GM12878 (cell line): ENCODE data around the gene PLEKHA5. TPM values are rescaled to one million over a fixed set of nuclear protein-coding genes. Genes with fewer than 3 reads are reported as not detected.

Source experiments
- ATAC-seq: fragments of 200-7000 bp; cut with Tn5 transposase; 3 replicates; pipeline ENCODE4 v1.9.1; 2020; ENCODE audit warnings: mild to moderate bottlenecking, moderate library complexity
- BruUV-seq: library from RNA; stranded (reverse); fragments of 400-500 nt; replicated peaks from 2 replicates; lab custom pipeline; 2021; lab: Mats Ljungman, UMichigan
- CTCF ChIA-PET: fragments of 300-600 bp; sonication (Branson Sonifier 250); formaldehyde crosslinking; extraction: SDS; loops from one replicate; lab custom pipeline; 2021; ENCODE audit warnings: inconsistent platforms; lab: Yijun Ruan, JAX
- POLR2A ChIA-PET: fragments of 350-600 bp; formaldehyde crosslinking; extraction: SDS; loops from one replicate; lab custom pipeline; 2021; ENCODE audit warnings: inconsistent platforms; lab: Charles Lee
- RAD21 ChIA-PET: fragments of 300-600 bp; sonication (Branson Sonifier 250); formaldehyde crosslinking; loops from one replicate; lab custom pipeline; 2023; ENCODE audit warnings: antibody characterized with exemption; ENCODE audit not compliant: unreplicated experiment; lab: Charles Lee
- SMC1A ChIA-PET: fragments of 300-600 bp; sonication (Branson Sonifier 250); formaldehyde crosslinking; loops from one replicate; lab custom pipeline; 2023; ENCODE audit not compliant: unreplicated experiment, uncharacterized antibody; lab: Charles Lee
- DNase-seq: peaks from one replicate; pipeline ENCODE4 v3.0.0-alpha.2; 2011; ENCODE audit warnings: low read depth, low spot score
- FAIRE-seq: peaks from 3 replicates; lab custom pipeline; 2011; peaks lifted over from hg19 to GRCh38; lab: Jason Lieb, UNC
- H2AFZ ChIP-seq: 2 replicates; pipeline ENCODE4 v1.6.0; 2011; ENCODE audit warnings: low read depth, low read length, control low read depth; ENCODE audit not compliant: control insufficient read depth
- H3K27ac ChIP-seq: 2 replicates; pipeline ENCODE4 v1.5.1; 2011; ENCODE audit warnings: control low read depth; ENCODE audit not compliant: control insufficient read depth, insufficient read depth
- H3K27me3 ChIP-seq, 2 experiments: replicated peaks in 1 of 2; 2 replicates each; pipeline versions ENCODE4 v1.6.0 to v1.6.1; 2011; ENCODE audit warnings: low read length in 1 of 2; ENCODE audit not compliant: control insufficient read depth in 2 of 2, insufficient read depth in 2 of 2
- H3K36me3 ChIP-seq, 2 experiments: 2 replicates each; pipeline ENCODE4 v1.5.1; 2011; ENCODE audit warnings: low read length in 1 of 2; ENCODE audit not compliant: control insufficient read depth in 2 of 2, insufficient read depth in 2 of 2
- H3K4me1 ChIP-seq: 2 replicates; pipeline ENCODE4 v1.6.1; 2011; ENCODE audit warnings: mild to moderate bottlenecking, low read length, moderate library complexity, mixed read lengths; ENCODE audit not compliant: control insufficient read depth, insufficient read depth
- H3K4me2 ChIP-seq: 2 replicates; pipeline ENCODE4 v1.6.0; 2011; ENCODE audit warnings: control low read depth; ENCODE audit not compliant: control insufficient read depth, insufficient read depth
- H3K4me3 ChIP-seq: fragments of 200-600 bp; sonication (generic); 2 replicates; pipeline ENCODE4 v1.5.1; 2016
- H3K79me2 ChIP-seq: 2 replicates; pipeline ENCODE4 v1.6.0; 2011; ENCODE audit warnings: low read length; ENCODE audit not compliant: control insufficient read depth, insufficient read depth
- H3K9ac ChIP-seq: 2 replicates; pipeline ENCODE4 v1.8.0; 2011; ENCODE audit warnings: low read length, control low read depth, mixed read lengths; ENCODE audit not compliant: control insufficient read depth, insufficient read depth
- H3K9me3 ChIP-seq: replicated peaks from 3 replicates; pipeline ENCODE4 v1.5.1; 2011; ENCODE audit warnings: mild to moderate bottlenecking, low read length; ENCODE audit not compliant: control insufficient read depth, insufficient read depth
- H4K20me1 ChIP-seq: 2 replicates; pipeline ENCODE4 v1.6.0; 2011; ENCODE audit not compliant: control insufficient read depth, insufficient read depth
- BRCA1 ChIP-seq: IDR thresholded peaks from 2 replicates; pipeline ENCODE4 v1.6.1; 2011; ENCODE audit warnings: low read depth, low read length, improper control_type of control experiment
- CBX5 ChIP-seq: sonication (generic); IDR thresholded peaks from 2 replicates; pipeline ENCODE4 v1.6.1; 2016; ENCODE audit warnings: low read depth, moderate library complexity, mild to moderate bottlenecking, inconsistent platforms
- FOXK2 ChIP-seq: fragments of 450-650 bp; IDR thresholded peaks from 2 replicates; pipeline ENCODE4 v1.6.1; 2017; ENCODE audit warnings: mild to moderate bottlenecking, moderate library complexity
- GABPA ChIP-seq: IDR thresholded peaks from 2 replicates; pipeline ENCODE4 v1.6.1; 2014; ENCODE audit warnings: antibody characterized with exemption, low read depth, mild to moderate bottlenecking, inconsistent platforms
- IRF4 ChIP-seq: IDR thresholded peaks from 2 replicates; pipeline ENCODE4 v1.6.1; 2011; ENCODE audit warnings: low read depth, low read length
- KDM1A ChIP-seq: fragments of 200-600 bp; sonication (generic); IDR thresholded peaks from 2 replicates; pipeline ENCODE4 v1.6.1; 2016; ENCODE audit warnings: borderline replicate concordance
- MYB ChIP-seq: fragments of 150-350 bp; IDR thresholded peaks from 2 replicates; pipeline ENCODE4 v1.6.1; 2014; ENCODE audit warnings: mild to moderate bottlenecking, low read depth, low read length, borderline replicate concordance
- RELA ChIP-seq: fragments of 450-650 bp; IDR thresholded peaks from 2 replicates; pipeline ENCODE4 v1.8.0; 2014; ENCODE audit warnings: borderline replicate concordance; ENCODE audit not compliant: partially characterized antibody
- RFX5 ChIP-seq: IDR thresholded peaks from 2 replicates; pipeline ENCODE4 v1.6.1; 2011; ENCODE audit warnings: low read depth, low read length, improper control_type of control experiment
- RUNX3 ChIP-seq: IDR thresholded peaks from 2 replicates; pipeline ENCODE4 v1.6.1; 2012; ENCODE audit warnings: low read length, inconsistent platforms
- SUPT20H ChIP-seq: IDR thresholded peaks from 2 replicates; pipeline ENCODE4 v1.6.1; 2011; ENCODE audit warnings: low read depth, mild to moderate bottlenecking, low read length, moderate library complexity, borderline replicate concordance; ENCODE audit not compliant: control insufficient read depth
- WGBS: methylation state at CpG from one replicate; pipeline ENCODE4 v1.1.6; 2016; ENCODE audit warnings: low lambda C conversion rate; ENCODE audit not compliant: insufficient replicate concordance, insufficient coverage; ENCODE audit errors: missing lambda C conversion rate; 5-methylcytosine and 5-hydroxymethylcytosine counted together
- in situ Hi-C: fragments of 300-500 bp; cut with MboI; formaldehyde crosslinking; loops from 9 replicates; pipeline ENCODE4 v1.14.3; 2018; ENCODE audit warnings: mixed read lengths
- intact Hi-C: fragments of 100-400 bp; cut with micrococcal nuclease; formaldehyde crosslinking; loops from one replicate; pipeline ENCODE4 v1.14.2; 2022; ENCODE audit not compliant: unreplicated experiment
- polyA plus RNA-seq, 11 experiments: library from polyadenylated mRNA; depleted of rRNA in 4 of 11; unstranded in 6 of 11; stranded (reverse) in 5 of 11; fragments of >200 nt; fragmentation: Nextera tagmentation in 4 of 11; fragmentation: Illumina TruSeq in 1 of 11; extraction: Ambion mirVana in 4 of 11; extraction: Trizol in 1 of 11; gene quantifications; 1 replicate in 1 of 11; 2 replicates in 10 of 11; pipeline versions ENCODE4 v1.2.1 to v1.2.3, GENCODE V29; 2011 to 2016; ENCODE audit warnings: inconsistent platforms in 2 of 11, missing spikeins in 2 of 11, low read depth in 1 of 11
- total RNA-seq, 4 experiments: library from RNA; depleted of rRNA in 3 of 4; stranded (reverse); fragments of >200 nt in 3 of 4; fragmentation: Illumina TruSeq in 1 of 4; extraction: Trizol in 1 of 4; gene quantifications; 2 replicates each; pipeline versions ENCODE4 v1.2.1 to v1.2.3, GENCODE V29; 2013 to 2021
- TF ChIP-seq, protein P1 (sequence below): IDR thresholded peaks from 2 replicates; pipeline ENCODE4 v1.6.1; 2012; ENCODE audit warnings: low read length, inconsistent platforms
- TF ChIP-seq, protein P2 (sequence below): IDR thresholded peaks from 2 replicates; pipeline ENCODE4 v1.6.1; 2011; ENCODE audit warnings: borderline replicate concordance, low read depth, mild to moderate bottlenecking, moderate library complexity, mixed read lengths, low read length; ENCODE audit not compliant: insufficient read depth; ENCODE audit errors: extremely low read length
- TF ChIP-seq, protein P3 (sequence below): fragments of 450-650 bp; IDR thresholded peaks from 2 replicates; pipeline ENCODE4 v1.6.1; 2017; ENCODE audit warnings: borderline replicate concordance

Gene PLEKHA5
- total and polyA plus RNA-seq, 10 of the 15 experiments (the other 5 are each of a cell fraction or from before 2014, with no cell fraction given) = 0.09 to 0.33 (median 0.18) TPM; not detected in 3

DNA sequence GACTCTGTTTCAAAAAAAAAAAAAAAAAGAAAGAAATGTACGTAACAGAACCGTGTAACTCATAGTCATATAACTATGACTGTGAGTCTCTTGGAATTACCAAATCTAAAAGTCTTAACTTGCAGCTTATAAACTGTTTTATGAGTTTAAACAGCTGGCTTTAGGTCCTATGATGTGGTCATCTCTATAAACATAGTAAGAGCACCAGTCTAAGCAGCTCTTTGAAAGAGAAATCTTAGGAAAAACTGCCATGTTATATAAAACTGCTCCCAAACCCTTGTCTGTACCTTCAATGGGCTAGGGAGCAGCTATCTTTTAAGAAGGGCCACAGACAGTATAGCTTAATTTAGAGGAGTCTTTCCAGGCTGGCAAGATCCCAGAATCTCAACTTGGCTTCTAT is 194.3 kb downstream of the PLEKHA5 start:
- TF ChIP-seq GABPA = no peak
- CTCF ChIA-PET = interaction anchor here (0.9 kb wide), 1 partner anchor 10 kb away, joined by 3 read pairs; no protein-coding TSS in a partner anchor
- Histone ChIP-seq H2AFZ (no peak overlapping the region), H3K4me1 (no peaks in the 10 kb centered on the region), H3K4me3 (no peak overlapping the region), H3K27ac (no peak overlapping the region), H4K20me1 (no peaks in the 10 kb centered on the region), H3K27me3 (no peaks in the 10 kb centered on the region), H3K36me3 (no peaks in the 10 kb centered on the region), H3K4me2 (no peak overlapping the region), H3K79me2 (no peaks in the 10 kb centered on the region), H3K9me3 (no peaks in the 10 kb centered on the region), H3K9ac (no peak overlapping the region)
- POLR2A ChIA-PET = no interaction called here
- RAD21 ChIA-PET = no interaction called here
- 7% methylated on average over 2 of the region's 2 CpGs for WGBS
- ATAC-seq = no peak
- intact Hi-C loops = no loop called here
- in situ Hi-C loops = no loop called here
- no TSS peak for BruUV-seq
- no peak for FAIRE-seq
- SMC1A ChIA-PET = interaction anchor here (1.3 kb wide), 1 partner anchor 12 kb away, joined by 4 read pairs; no protein-coding TSS in a partner anchor
- DNase-seq = no peak

DNA sequence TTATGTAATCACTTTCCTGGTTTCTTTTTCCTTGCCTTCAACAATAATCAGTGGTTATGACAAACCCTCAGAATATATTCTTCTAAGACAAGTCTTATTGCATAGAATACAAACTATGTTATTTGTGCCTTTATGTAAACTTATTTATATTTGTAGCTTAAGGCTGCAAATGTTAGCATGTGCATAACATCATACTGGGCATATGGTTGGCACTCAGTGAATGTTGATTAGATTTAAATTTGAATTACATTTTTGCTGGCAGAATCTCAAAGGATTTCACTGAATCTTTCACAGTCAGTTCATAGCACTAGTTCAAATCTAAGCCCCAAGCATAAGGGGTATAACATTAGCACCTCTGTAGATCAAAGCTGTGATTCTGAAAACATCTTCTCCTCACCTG is 196.6 kb downstream of the PLEKHA5 start:
- ATAC-seq (no peak), FAIRE-seq (no peak), DNase-seq (no peak)
- ChIA-PET POLR2A (no interaction called here), CTCF (no interaction called here), RAD21 (no interaction called here), SMC1A (no interaction called here)
- H2AFZ ChIP-seq = no peak overlapping the region
- H3K79me2 ChIP-seq = no peaks in the 10 kb centered on the region
- H4K20me1 ChIP-seq = no peaks in the 10 kb centered on the region
- in situ Hi-C loops = no loop called here
- intact Hi-C loops = no loop called here
- H3K4me2 ChIP-seq = no peak overlapping the region
- no peak overlapping the region for H3K9ac ChIP-seq
- BruUV-seq = no TSS peak
- H3K27ac ChIP-seq = no peak overlapping the region
- H3K4me1 ChIP-seq = no peaks in the 10 kb centered on the region
- H3K9me3 ChIP-seq = no peaks in the 10 kb centered on the region
- no peak overlapping the region for H3K4me3 ChIP-seq
- H3K27me3 ChIP-seq = no peaks in the 10 kb centered on the region
- no peaks in the 10 kb centered on the region for H3K36me3 ChIP-seq
- TF ChIP-seq IRF4 (no peak), SUPT20H (no peak), BRCA1 (no peak), RELA (no peak), RFX5 (no peak), CBX5 (no peak), MYB (no peak), FOXK2 (no peak), RUNX3 (no peak), KDM1A (no peak)
- TF ChIP-seq, protein P1, sequence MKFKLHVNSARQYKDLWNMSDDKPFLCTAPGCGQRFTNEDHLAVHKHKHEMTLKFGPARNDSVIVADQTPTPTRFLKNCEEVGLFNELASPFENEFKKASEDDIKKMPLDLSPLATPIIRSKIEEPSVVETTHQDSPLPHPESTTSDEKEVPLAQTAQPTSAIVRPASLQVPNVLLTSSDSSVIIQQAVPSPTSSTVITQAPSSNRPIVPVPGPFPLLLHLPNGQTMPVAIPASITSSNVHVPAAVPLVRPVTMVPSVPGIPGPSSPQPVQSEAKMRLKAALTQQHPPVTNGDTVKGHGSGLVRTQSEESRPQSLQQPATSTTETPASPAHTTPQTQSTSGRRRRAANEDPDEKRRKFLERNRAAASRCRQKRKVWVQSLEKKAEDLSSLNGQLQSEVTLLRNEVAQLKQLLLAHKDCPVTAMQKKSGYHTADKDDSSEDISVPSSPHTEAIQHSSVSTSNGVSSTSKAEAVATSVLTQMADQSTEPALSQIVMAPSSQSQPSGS = no peak
- TF ChIP-seq, protein P2, sequence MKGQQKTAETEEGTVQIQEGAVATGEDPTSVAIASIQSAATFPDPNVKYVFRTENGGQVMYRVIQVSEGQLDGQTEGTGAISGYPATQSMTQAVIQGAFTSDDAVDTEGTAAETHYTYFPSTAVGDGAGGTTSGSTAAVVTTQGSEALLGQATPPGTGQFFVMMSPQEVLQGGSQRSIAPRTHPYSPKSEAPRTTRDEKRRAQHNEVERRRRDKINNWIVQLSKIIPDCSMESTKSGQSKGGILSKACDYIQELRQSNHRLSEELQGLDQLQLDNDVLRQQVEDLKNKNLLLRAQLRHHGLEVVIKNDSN = no peak
- TF ChIP-seq, protein P3, sequence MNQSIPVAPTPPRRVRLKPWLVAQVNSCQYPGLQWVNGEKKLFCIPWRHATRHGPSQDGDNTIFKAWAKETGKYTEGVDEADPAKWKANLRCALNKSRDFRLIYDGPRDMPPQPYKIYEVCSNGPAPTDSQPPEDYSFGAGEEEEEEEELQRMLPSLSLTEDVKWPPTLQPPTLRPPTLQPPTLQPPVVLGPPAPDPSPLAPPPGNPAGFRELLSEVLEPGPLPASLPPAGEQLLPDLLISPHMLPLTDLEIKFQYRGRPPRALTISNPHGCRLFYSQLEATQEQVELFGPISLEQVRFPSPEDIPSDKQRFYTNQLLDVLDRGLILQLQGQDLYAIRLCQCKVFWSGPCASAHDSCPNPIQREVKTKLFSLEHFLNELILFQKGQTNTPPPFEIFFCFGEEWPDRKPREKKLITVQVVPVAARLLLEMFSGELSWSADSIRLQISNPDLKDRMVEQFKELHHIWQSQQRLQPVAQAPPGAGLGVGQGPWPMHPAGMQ = no peak
